Measurements from ENCODE around the gene FBLN2. TPM values are rescaled to one million over a fixed set of nuclear protein-coding genes. Genes with fewer than 3 reads are reported as not detected.

Gene FBLN2
- total and polyA plus RNA-seq, 2 of the 4 experiments (the other 2 are of a cell fraction) = 11.8 to 60.8 TPM

DNA sequence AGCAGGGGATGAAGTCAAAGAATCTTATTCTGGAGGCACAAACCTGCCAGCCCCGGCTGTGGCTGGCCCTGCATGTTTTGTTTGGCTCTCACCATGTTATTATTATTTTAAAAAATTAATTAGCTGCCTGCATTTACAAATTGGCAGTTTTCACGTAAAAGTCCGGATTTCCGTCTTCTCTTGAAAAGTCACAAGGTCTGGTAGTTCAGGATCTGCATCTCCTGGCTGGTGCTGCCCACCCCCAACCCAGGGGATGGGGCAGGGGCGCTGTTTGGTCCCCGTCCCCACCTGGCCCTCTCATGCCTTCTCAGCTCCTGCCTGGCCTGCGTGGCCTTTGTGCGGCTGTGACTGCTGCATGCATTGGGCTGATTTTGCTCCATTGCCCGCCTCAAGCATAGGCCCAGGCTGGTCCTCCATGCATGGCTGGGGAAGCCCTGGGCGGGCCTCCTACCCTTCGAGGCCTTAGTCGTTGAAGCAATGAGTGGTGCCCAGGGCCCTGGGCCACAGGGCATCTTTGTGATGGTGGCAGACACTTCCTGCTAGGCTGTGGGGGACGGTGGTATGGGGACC is 2.0 kb downstream of the FBLN2 start:
- Histone ChIP-seq H3K9ac (ENCODE audit: low read depth, low read length) (no peak overlapping the region), H3K4ac (ENCODE audit: low read depth, low read length) (no peak overlapping the region), H2BK120ac (ENCODE audit: low read depth, low read length) (no peak overlapping the region), H2AK9ac (replicated peaks; ENCODE audit: low read depth, low read length, poor library complexity) (no peak overlapping the region), H3K56ac (ENCODE audit: extremely low read depth, insufficient read depth, low read length) (no peak overlapping the region), H2AFZ (replicated peaks; ENCODE audit: low read length, poor library complexity) (no peak overlapping the region), H2BK20ac (ENCODE audit: low read depth, low read length) (no peak overlapping the region), H3K9me1 (ENCODE audit: insufficient read depth, low read length) (0 out of 2 replicates have a peak, but pooled peaks cover 3% of the 10 kb centered on the region), H4K5ac (ENCODE audit: low read depth, low read length) (no peak overlapping the region), H2BK5ac (ENCODE audit: low read depth, low read length, poor library complexity, severe bottlenecking) (no peak overlapping the region), H3K14ac (replicated peaks; ENCODE audit: low read depth, low read length) (no peak overlapping the region), H3K4me1 (ENCODE audit: control insufficient read depth, insufficient read depth, low read length) (peaks cover 7% of the 10 kb centered on the region), H4K91ac (ENCODE audit: insufficient read depth, low read depth, low read length) (no peak overlapping the region), H3K18ac (ENCODE audit: low read depth, low read length) (no peak overlapping the region), H2AK5ac (ENCODE audit: low read depth, low read length) (no peak overlapping the region), H3K27ac (ENCODE audit: insufficient read depth, low read length) (no peak overlapping the region), H4K8ac (ENCODE audit: low read depth in 2 of 2, low read length in 2 of 2) (no peak overlapping the region), H2BK15ac (ENCODE audit: low read depth, low read length) (no peak overlapping the region), H3K23ac (ENCODE audit: low read depth, low read length) (no peak overlapping the region), H3K79me1 (ENCODE audit: low read depth in 1 of 2, low read length in 2 of 2) (no peaks in the 10 kb centered on the region), H3K27me3 (ENCODE audit: control insufficient read depth, insufficient read depth, low read length) (peaks cover 3% of the 10 kb centered on the region; the same call in 1 of the 2 replicates), H4K20me1 (ENCODE audit: insufficient read depth, low read length) (no peaks in the 10 kb centered on the region), H3K4me2 (ENCODE audit: low read depth, low read length) (no peak overlapping the region), H3K4me3 (ENCODE audit: insufficient read depth, low read depth, low read length) (no peak overlapping the region), H3K9me3 (ENCODE audit: control insufficient read depth, insufficient read depth, low read length) (no peaks in the 10 kb centered on the region), H3K36me3 (ENCODE audit: control insufficient read depth, insufficient read depth, low read length) (no peaks in the 10 kb centered on the region)
- intact Hi-C loops (cut with micrococcal nuclease) (no loop called here), in situ Hi-C loops (cut with MboI; ENCODE audit: low sequenced_read_pairs) (no loop called here), dilution Hi-C loops (cut with HindIII; ENCODE audit: low sequenced_read_pairs, unreplicated experiment) (no loop called here)
- WGBS, 2 experiments (ENCODE audit: extremely low coverage in 2 of 2, insufficient read length in 1 of 2) = 74% methylated on average over 8 of the region's 13 CpGs; no CpG with 5 or more reads in 1 of the 2 experiments
- no peak for ATAC-seq (ENCODE audit: low read depth)
- BruUV-seq (replicated peaks) = no TSS peak
- TF ChIP-seq CHD1 (IDR thresholded peaks at IDR 0.05; ENCODE audit: low read depth, low read length) (no peak), USF2 (IDR thresholded peaks at IDR 0.05; ENCODE audit: low read depth, low read length) (no peak), MAZ (IDR thresholded peaks at IDR 0.05; ENCODE audit: borderline replicate concordance, low read depth, low read length) (no peak), POLR2A (IDR thresholded peaks at IDR 0.05; ENCODE audit: low read depth, low read length) (no peak), CEBPB (IDR thresholded peaks at IDR 0.05; ENCODE audit: low read depth, low read length) (no peak), FOS (IDR thresholded peaks at IDR 0.05; ENCODE audit: low read depth, low read length) (no peak), NFE2L2 (IDR thresholded peaks at IDR 0.05; ENCODE audit: low read depth, low read length) (no peak)
- TF ChIP-seq, protein P1, sequence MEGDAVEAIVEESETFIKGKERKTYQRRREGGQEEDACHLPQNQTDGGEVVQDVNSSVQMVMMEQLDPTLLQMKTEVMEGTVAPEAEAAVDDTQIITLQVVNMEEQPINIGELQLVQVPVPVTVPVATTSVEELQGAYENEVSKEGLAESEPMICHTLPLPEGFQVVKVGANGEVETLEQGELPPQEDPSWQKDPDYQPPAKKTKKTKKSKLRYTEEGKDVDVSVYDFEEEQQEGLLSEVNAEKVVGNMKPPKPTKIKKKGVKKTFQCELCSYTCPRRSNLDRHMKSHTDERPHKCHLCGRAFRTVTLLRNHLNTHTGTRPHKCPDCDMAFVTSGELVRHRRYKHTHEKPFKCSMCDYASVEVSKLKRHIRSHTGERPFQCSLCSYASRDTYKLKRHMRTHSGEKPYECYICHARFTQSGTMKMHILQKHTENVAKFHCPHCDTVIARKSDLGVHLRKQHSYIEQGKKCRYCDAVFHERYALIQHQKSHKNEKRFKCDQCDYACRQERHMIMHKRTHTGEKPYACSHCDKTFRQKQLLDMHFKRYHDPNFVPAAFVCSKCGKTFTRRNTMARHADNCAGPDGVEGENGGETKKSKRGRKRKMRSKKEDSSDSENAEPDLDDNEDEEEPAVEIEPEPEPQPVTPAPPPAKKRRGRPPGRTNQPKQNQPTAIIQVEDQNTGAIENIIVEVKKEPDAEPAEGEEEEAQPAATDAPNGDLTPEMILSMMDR (conservative IDR thresholded peaks at IDR 0.05; ENCODE audit: low read depth, low read length) = no peak
- TF ChIP-seq, protein P2, sequence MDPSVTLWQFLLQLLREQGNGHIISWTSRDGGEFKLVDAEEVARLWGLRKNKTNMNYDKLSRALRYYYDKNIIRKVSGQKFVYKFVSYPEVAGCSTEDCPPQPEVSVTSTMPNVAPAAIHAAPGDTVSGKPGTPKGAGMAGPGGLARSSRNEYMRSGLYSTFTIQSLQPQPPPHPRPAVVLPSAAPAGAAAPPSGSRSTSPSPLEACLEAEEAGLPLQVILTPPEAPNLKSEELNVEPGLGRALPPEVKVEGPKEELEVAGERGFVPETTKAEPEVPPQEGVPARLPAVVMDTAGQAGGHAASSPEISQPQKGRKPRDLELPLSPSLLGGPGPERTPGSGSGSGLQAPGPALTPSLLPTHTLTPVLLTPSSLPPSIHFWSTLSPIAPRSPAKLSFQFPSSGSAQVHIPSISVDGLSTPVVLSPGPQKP (IDR thresholded peaks at IDR 0.05; ENCODE audit: borderline replicate concordance, low read depth, low read length) = no peak
- DNase-seq = no peak
- ChIA-PET CTCF (no interaction called here), POLR2A (ENCODE audit: unreplicated experiment) (no interaction called here)

Measured in IMR-90 (cell line).